DND-41 (cell line): ENCODE results near the gene ARHGEF3.

ENCODE experiments used
- ATAC-seq: fragments of 200-7000 bp; cut with Tn5 transposase; 3 replicates; pipeline ENCODE4 v1.9.1; 2021; ENCODE audit warnings: low read depth; ENCODE audit not compliant: insufficient read depth
- DNase-seq: peaks from one replicate; pipeline ENCODE4 v3.0.0-alpha.2; 2020
- H2AFZ ChIP-seq: 2 replicates; pipeline ENCODE4 v1.6.0; 2012; ENCODE audit warnings: low read depth, low read length
- H3K27ac ChIP-seq: 2 replicates; pipeline ENCODE4 v1.5.1; 2012; ENCODE audit warnings: low read length, inconsistent platforms
- H3K27me3 ChIP-seq: fragments of 200-600 bp; sonication (generic); 2 replicates; pipeline ENCODE4 v1.6.0; 2012; ENCODE audit warnings: low read length, mild to moderate bottlenecking, inconsistent platforms; ENCODE audit not compliant: insufficient read depth, poor library complexity
- H3K36me3 ChIP-seq: 2 replicates; pipeline ENCODE4 v1.5.1; 2012; ENCODE audit warnings: low read length, inconsistent platforms; ENCODE audit not compliant: insufficient read depth
- H3K4me1 ChIP-seq: 2 replicates; pipeline ENCODE4 v1.5.1; 2012; ENCODE audit warnings: mild to moderate bottlenecking, low read length; ENCODE audit not compliant: insufficient read depth
- H3K4me2 ChIP-seq: 2 replicates; pipeline ENCODE4 v1.6.0; 2012; ENCODE audit warnings: mild to moderate bottlenecking, moderate library complexity, low read length, inconsistent platforms; ENCODE audit not compliant: insufficient read depth
- H3K4me3 ChIP-seq, 2 experiments: fragments of 200-600 bp in 1 of 2; shearing (Covaris generic) in 1 of 2; 2 replicates each; pipeline ENCODE4 v1.5.1; 2012 to 2016; ENCODE audit warnings: inconsistent platforms in 2 of 2, low read length in 2 of 2, mild to moderate bottlenecking in 2 of 2, low read depth in 1 of 2, moderate library complexity in 1 of 2
- H3K79me2 ChIP-seq: 2 replicates; pipeline ENCODE4 v1.6.0; 2012; ENCODE audit warnings: low read length, inconsistent platforms; ENCODE audit not compliant: insufficient read depth
- H3K9ac ChIP-seq: 2 replicates; pipeline ENCODE4 v1.6.0; 2012; ENCODE audit warnings: low read depth, mild to moderate bottlenecking, inconsistent platforms, low read length, moderate library complexity
- H3K9me3 ChIP-seq: 2 replicates; pipeline ENCODE4 v1.5.1; 2012; ENCODE audit warnings: low read length, moderate library complexity, mild to moderate bottlenecking, inconsistent platforms; ENCODE audit not compliant: insufficient read depth, severe bottlenecking
- H4K20me1 ChIP-seq: 2 replicates; pipeline ENCODE4 v1.6.0; 2012; ENCODE audit warnings: low read length; ENCODE audit not compliant: insufficient read depth
- CTCF ChIP-seq: IDR thresholded peaks from 2 replicates; pipeline ENCODE4 v1.5.1; 2012; ENCODE audit warnings: borderline replicate concordance, low read length, moderate library complexity, mild to moderate bottlenecking; ENCODE audit not compliant: poor library complexity, severe bottlenecking; ENCODE audit errors: extremely low read depth
- EZH2 ChIP-seq: IDR thresholded peaks from 3 replicates; pipeline ENCODE4 v1.6.1; 2012; ENCODE audit warnings: borderline replicate concordance, low read depth, mild to moderate bottlenecking, moderate library complexity, low read length, inconsistent platforms; ENCODE audit not compliant: severe bottlenecking

Gene ARHGEF3

GRCh38 chr3:56839784-56840715 lies 38.3 kb upstream of the ARHGEF3 start:
- H3K27ac ChIP-seq: peak overlapping the region; percentile 96
- H3K79me2 ChIP-seq: peaks cover 41% of the 10 kb centered on the region
- DNase-seq (no peak), ATAC-seq (no peak)
- H3K9me3 ChIP-seq: peaks cover 3% of the 10 kb centered on the region
- peak overlapping the region; percentile 7; the same call in 1 of the 2 replicates for H3K9ac ChIP-seq
- H3K4me2 ChIP-seq: peak overlapping the region; percentile 60
- no peaks in the 10 kb centered on the region for H4K20me1 ChIP-seq
- no peak overlapping the region; the same call in 1 of the 2 replicates for H2AFZ ChIP-seq
- H3K27me3 ChIP-seq: no peaks in the 10 kb centered on the region
- 0 out of 2 replicates have a peak, but pooled peaks cover 5% of the 10 kb centered on the region for H3K36me3 ChIP-seq
- no peak overlapping the region for H3K4me3 ChIP-seq
- TF ChIP-seq CTCF: no peak
- TF ChIP-seq EZH2: no peak
- H3K4me1 ChIP-seq: peaks cover 46% of the 10 kb centered on the region

GRCh38 chr3:56838448-56838847 lies 36.7 kb upstream of the ARHGEF3 start:
- H3K9ac ChIP-seq: peak overlapping the region; percentile 50
- H3K4me3 ChIP-seq: peak overlapping the region in 1 of 2 experiments; percentile 41; a peak in 2 of 4 replicates

GRCh38 chr3:56837196-56837955 lies 35.6 kb upstream of the ARHGEF3 start:
- H3K27ac ChIP-seq: peak overlapping the region; percentile 96
- DNase-seq (peak; percentile 55), ATAC-seq (peak; percentile 52)
- no peaks in the 10 kb centered on the region for H3K27me3 ChIP-seq
- no peaks in the 10 kb centered on the region for H3K36me3 ChIP-seq
- H3K79me2 ChIP-seq: peaks cover 34% of the 10 kb centered on the region
- peak overlapping the region in 1 of 2 experiments; percentile 2; a peak in 1 of 4 replicates for H3K4me3 ChIP-seq
- TF ChIP-seq EZH2: no peak
- TF ChIP-seq CTCF: no peak
- H3K4me2 ChIP-seq: peak overlapping the region; percentile 60
- peak overlapping the region; percentile 50 for H3K9ac ChIP-seq
- peak overlapping the region; percentile 54 for H2AFZ ChIP-seq
- peaks cover 55% of the 10 kb centered on the region for H3K4me1 ChIP-seq
- no peaks in the 10 kb centered on the region for H4K20me1 ChIP-seq
- H3K9me3 ChIP-seq: no peaks in the 10 kb centered on the region

More at GRCh38 chr3:56838448-56838847, 36.7 kb upstream of the ARHGEF3 start:
- peaks cover 46% of the 10 kb centered on the region for H3K4me1 ChIP-seq
- TF ChIP-seq CTCF (no peak), EZH2 (no peak)
- H3K4me2 ChIP-seq: peak overlapping the region; percentile 60
- H4K20me1 ChIP-seq: no peaks in the 10 kb centered on the region
- peak overlapping the region; percentile 48 for H2AFZ ChIP-seq
- H3K9me3 ChIP-seq: no peaks in the 10 kb centered on the region
- ATAC-seq (peak; percentile 95), DNase-seq (peak; percentile 77)
- H3K27me3 ChIP-seq: no peaks in the 10 kb centered on the region
- H3K36me3 ChIP-seq: no peaks in the 10 kb centered on the region
- H3K79me2 ChIP-seq: peaks cover 34% of the 10 kb centered on the region
- H3K27ac ChIP-seq: peak overlapping the region; percentile 96
